ENCODE data around the gene TRIM62.

Gene TRIM62

GRCh38 chr1:33119532-33120217 is 62.2 kb downstream of the TRIM62 start:
- no peak overlapping the region for H3K4me3 ChIP-seq (ENCODE audit: low read length, poor library complexity, severe bottlenecking)
- no peak overlapping the region for H3K9ac ChIP-seq (ENCODE audit: low read depth, low read length, poor library complexity, severe bottlenecking)

GRCh38 chr1:33119050-33119449 is 62.8 kb downstream of the TRIM62 start:
- H4K20me1 ChIP-seq (ENCODE audit: insufficient read depth, low read length, poor library complexity, severe bottlenecking): no peaks in the 10 kb centered on the region
- TF ChIP-seq EZH2phosphoT487 (IDR thresholded peaks at IDR 0.05; ENCODE audit: borderline replicate concordance) (no peak), CTCF (conservative IDR thresholded peaks at IDR 0.05; ENCODE audit: low read length) (no peak)
- no peak overlapping the region for H3K9ac ChIP-seq (ENCODE audit: low read depth, low read length, poor library complexity, severe bottlenecking)
- H3K4me3 ChIP-seq (ENCODE audit: low read length, poor library complexity, severe bottlenecking): no peak overlapping the region
- H2AFZ ChIP-seq (ENCODE audit: low read length): no peak overlapping the region
- no peaks in the 10 kb centered on the region for H3K9me3 ChIP-seq (ENCODE audit: insufficient read depth, low read depth, low read length)
- H3K27me3 ChIP-seq (ENCODE audit: insufficient read depth, low read length, poor library complexity, severe bottlenecking): no peaks in the 10 kb centered on the region
- no peaks in the 10 kb centered on the region for H3F3A ChIP-seq (ENCODE audit: low read depth)
- H3K36me3 ChIP-seq (ENCODE audit: insufficient read depth, low read length): no peaks in the 10 kb centered on the region
- no peaks in the 10 kb centered on the region for H3K79me2 ChIP-seq (ENCODE audit: insufficient read depth, low read length)
- no peaks in the 10 kb centered on the region for H3K4me1 ChIP-seq (ENCODE audit: insufficient read depth, low read length, poor library complexity, severe bottlenecking)
- H3K4me2 ChIP-seq (ENCODE audit: low read depth, low read length, poor library complexity, severe bottlenecking): no peak overlapping the region
- no peaks in the 10 kb centered on the region for H3K9me2 ChIP-seq (replicated peaks; ENCODE audit: low read depth, low read length)

More at GRCh38 chr1:33119532-33120217, 62.2 kb downstream of the TRIM62 start:
- Histone ChIP-seq H3K27me3 (ENCODE audit: insufficient read depth, low read length, poor library complexity, severe bottlenecking) (no peaks in the 10 kb centered on the region), H3F3A (ENCODE audit: low read depth) (no peaks in the 10 kb centered on the region), H3K79me2 (ENCODE audit: insufficient read depth, low read length) (no peaks in the 10 kb centered on the region), H4K20me1 (ENCODE audit: insufficient read depth, low read length, poor library complexity, severe bottlenecking) (no peaks in the 10 kb centered on the region), H3K4me1 (ENCODE audit: insufficient read depth, low read length, poor library complexity, severe bottlenecking) (no peaks in the 10 kb centered on the region), H3K9me3 (ENCODE audit: insufficient read depth, low read depth, low read length) (no peaks in the 10 kb centered on the region), H3K36me3 (ENCODE audit: insufficient read depth, low read length) (no peaks in the 10 kb centered on the region), H3K9me2 (replicated peaks; ENCODE audit: low read depth, low read length) (no peaks in the 10 kb centered on the region), H3K4me2 (ENCODE audit: low read depth, low read length, poor library complexity, severe bottlenecking) (no peak overlapping the region), H2AFZ (ENCODE audit: low read length) (no peak overlapping the region)
- TF ChIP-seq EZH2phosphoT487 (IDR thresholded peaks at IDR 0.05; ENCODE audit: borderline replicate concordance) (no peak), CTCF (conservative IDR thresholded peaks at IDR 0.05; ENCODE audit: low read length) (no peak)

GRCh38 chr1:33118274-33118673 is 63.6 kb downstream of the TRIM62 start:
- H2AFZ ChIP-seq (ENCODE audit: low read length): no peak overlapping the region
- H3K36me3 ChIP-seq (ENCODE audit: insufficient read depth, low read length): no peaks in the 10 kb centered on the region
- no peak overlapping the region for H3K4me2 ChIP-seq (ENCODE audit: low read depth, low read length, poor library complexity, severe bottlenecking)
- H3K9ac ChIP-seq (ENCODE audit: low read depth, low read length, poor library complexity, severe bottlenecking): no peak overlapping the region
- no peaks in the 10 kb centered on the region for H3K79me2 ChIP-seq (ENCODE audit: insufficient read depth, low read length)
- no peaks in the 10 kb centered on the region for H3K9me2 ChIP-seq (replicated peaks; ENCODE audit: low read depth, low read length)
- no peaks in the 10 kb centered on the region for H3F3A ChIP-seq (ENCODE audit: low read depth)
- no peak for TF ChIP-seq CTCF (conservative IDR thresholded peaks at IDR 0.05; ENCODE audit: low read length)
- TF ChIP-seq EZH2phosphoT487 (IDR thresholded peaks at IDR 0.05; ENCODE audit: borderline replicate concordance): no peak
- H3K4me3 ChIP-seq (ENCODE audit: low read length, poor library complexity, severe bottlenecking): no peak overlapping the region
- no peaks in the 10 kb centered on the region for H3K9me3 ChIP-seq (ENCODE audit: insufficient read depth, low read depth, low read length)
- no peaks in the 10 kb centered on the region for H3K4me1 ChIP-seq (ENCODE audit: insufficient read depth, low read length, poor library complexity, severe bottlenecking)
- H4K20me1 ChIP-seq (ENCODE audit: insufficient read depth, low read length, poor library complexity, severe bottlenecking): no peaks in the 10 kb centered on the region
- no peaks in the 10 kb centered on the region for H3K27me3 ChIP-seq (ENCODE audit: insufficient read depth, low read length, poor library complexity, severe bottlenecking)

Measured in Loucy (cell line).